B cell (primary cell): Measurements from ENCODE around the gene FRMD4A.

Experiments used
- CTCF ChIP-seq: fragments of 200-600 bp; IDR thresholded peaks from one replicate; pipeline ENCODE4 v1.8.0; 2022; ENCODE audit warnings: antibody characterized with exemption, mild to moderate bottlenecking
- EZH2 ChIP-seq: IDR thresholded peaks from 2 replicates; pipeline ENCODE4 v1.6.1; 2012; ENCODE audit warnings: borderline replicate concordance, low read depth, mild to moderate bottlenecking, moderate library complexity, low read length; ENCODE audit not compliant: insufficient read depth, poor library complexity, severe bottlenecking

GRCh38 chr10:14278533-14278932, 52.2 kb downstream of the FRMD4A start:
- TF ChIP-seq CTCF: no peak
- no peak for TF ChIP-seq EZH2
